Measurements from ENCODE around the gene TIPRL. TPM values are rescaled to one million over a fixed set of nuclear protein-coding genes. Genes with fewer than 3 reads are reported as not detected.
A peak's percentile ranks its signal among the peaks of the same experiment; 100 is the strongest.

TIPRL gene
- total RNA-seq, 1 donor from 2014 or later = 24.5 TPM

DNA sequence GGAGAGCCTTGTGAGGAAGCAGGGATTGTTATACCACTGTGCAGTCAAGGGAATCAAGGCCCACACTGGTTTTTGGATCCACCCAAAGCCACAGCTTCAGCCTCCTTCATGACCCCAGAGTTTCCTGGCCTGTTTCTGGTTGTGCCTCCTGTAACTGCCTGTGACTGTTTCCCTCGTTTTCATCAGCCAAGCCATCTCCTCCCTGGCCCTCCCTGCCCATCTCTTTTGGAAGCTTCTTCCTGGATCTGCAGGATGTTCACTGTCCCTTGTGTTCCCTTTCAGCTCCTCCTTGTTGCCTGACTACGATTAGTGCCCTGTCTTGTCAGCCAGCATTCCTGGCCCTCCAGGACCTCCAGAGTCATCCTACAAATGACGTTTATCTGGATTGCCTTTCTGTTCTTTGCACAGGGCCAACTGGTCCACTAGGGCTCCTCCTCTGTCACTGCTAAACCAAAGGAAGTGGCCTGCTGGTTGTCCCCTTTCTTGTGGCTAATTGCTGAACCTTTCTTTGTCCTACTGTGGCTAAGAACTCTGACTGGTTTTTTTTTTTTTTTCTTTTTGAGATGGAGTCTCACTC is 65.0 kb downstream of the TIPRL start:
- H3K36me3 Mint-ChIP-seq = peaks cover 59% of the 10 kb centered on the region
- H3K4me1 Mint-ChIP-seq (ENCODE audit: unreplicated experiment) = peaks cover 12% of the 10 kb centered on the region
- H3K27ac Mint-ChIP-seq = peak overlapping the region; percentile 81
- H3K27me3 Mint-ChIP-seq = no peaks in the 10 kb centered on the region
- no peak overlapping the region for H3K4me3 Mint-ChIP-seq
- TF ChIP-seq, protein P1, sequence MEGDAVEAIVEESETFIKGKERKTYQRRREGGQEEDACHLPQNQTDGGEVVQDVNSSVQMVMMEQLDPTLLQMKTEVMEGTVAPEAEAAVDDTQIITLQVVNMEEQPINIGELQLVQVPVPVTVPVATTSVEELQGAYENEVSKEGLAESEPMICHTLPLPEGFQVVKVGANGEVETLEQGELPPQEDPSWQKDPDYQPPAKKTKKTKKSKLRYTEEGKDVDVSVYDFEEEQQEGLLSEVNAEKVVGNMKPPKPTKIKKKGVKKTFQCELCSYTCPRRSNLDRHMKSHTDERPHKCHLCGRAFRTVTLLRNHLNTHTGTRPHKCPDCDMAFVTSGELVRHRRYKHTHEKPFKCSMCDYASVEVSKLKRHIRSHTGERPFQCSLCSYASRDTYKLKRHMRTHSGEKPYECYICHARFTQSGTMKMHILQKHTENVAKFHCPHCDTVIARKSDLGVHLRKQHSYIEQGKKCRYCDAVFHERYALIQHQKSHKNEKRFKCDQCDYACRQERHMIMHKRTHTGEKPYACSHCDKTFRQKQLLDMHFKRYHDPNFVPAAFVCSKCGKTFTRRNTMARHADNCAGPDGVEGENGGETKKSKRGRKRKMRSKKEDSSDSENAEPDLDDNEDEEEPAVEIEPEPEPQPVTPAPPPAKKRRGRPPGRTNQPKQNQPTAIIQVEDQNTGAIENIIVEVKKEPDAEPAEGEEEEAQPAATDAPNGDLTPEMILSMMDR (conservative IDR thresholded peaks at IDR 0.05) = no peak
- DNase-seq (ENCODE audit: extremely low spot score, unreplicated experiment) = no peak
- no peaks in the 10 kb centered on the region for H3K9me3 Mint-ChIP-seq

GRCh38 chr1:168245042-168245441 is 66.3 kb downstream of the TIPRL start:
- H3K27ac Mint-ChIP-seq = no peak overlapping the region
- peaks cover 61% of the 10 kb centered on the region for H3K36me3 Mint-ChIP-seq

DNA sequence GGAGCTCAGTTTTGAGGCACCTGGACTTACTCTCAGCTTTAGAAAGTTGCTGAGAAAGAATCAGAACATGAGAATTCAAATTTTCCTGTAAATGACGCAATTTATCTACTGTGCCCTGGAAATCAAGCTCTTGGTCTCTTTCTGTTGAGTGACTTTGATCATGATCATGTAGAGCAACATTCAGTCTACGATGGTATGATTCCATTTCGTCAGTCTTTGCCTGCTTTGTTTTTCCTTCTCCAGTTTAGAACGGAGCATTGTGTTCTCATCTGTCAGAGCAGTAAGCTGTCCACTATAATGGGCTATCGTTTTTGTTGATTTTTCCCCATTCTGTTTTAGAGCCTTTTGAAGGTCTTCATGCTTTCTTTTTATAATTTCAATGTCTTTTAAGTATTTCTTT is 67.7 kb downstream of the TIPRL start:
- Mint-ChIP-seq H3K36me3 (peaks cover 60% of the 10 kb centered on the region), H3K9me3 (no peaks in the 10 kb centered on the region), H3K27me3 (no peaks in the 10 kb centered on the region), H3K4me1 (ENCODE audit: unreplicated experiment) (peaks cover 24% of the 10 kb centered on the region), H3K4me3 (no peak overlapping the region), H3K27ac (no peak overlapping the region)
- no peak for DNase-seq (ENCODE audit: extremely low spot score, unreplicated experiment)
- TF ChIP-seq, protein P1 (conservative IDR thresholded peaks at IDR 0.05) = no peak

More at GRCh38 chr1:168245042-168245441, 66.3 kb downstream of the TIPRL start:
- Mint-ChIP-seq H3K27me3 (no peaks in the 10 kb centered on the region), H3K4me1 (ENCODE audit: unreplicated experiment) (peaks cover 17% of the 10 kb centered on the region), H3K9me3 (no peaks in the 10 kb centered on the region), H3K4me3 (no peak overlapping the region)
- no peak for DNase-seq (ENCODE audit: extremely low spot score, unreplicated experiment)
- TF ChIP-seq, protein P1 (conservative IDR thresholded peaks at IDR 0.05) = no peak

Other genes starting within 250 kb of the TIPRL start
- 27.2 and 38.3 TPM in 2 replicates for gene DCAF6, start 242.3 kb upstream of the TIPRL start, total RNA-seq (ENCODE audit: low replicate concordance)
- gene MPC2, start 241.9 kb upstream of the TIPRL start, total RNA-seq (ENCODE audit: low replicate concordance) = 60.2 and 86.4 TPM in 2 replicates
- 12.8 and 32.6 TPM in 2 replicates for gene GPR161, start 42.0 kb upstream of the TIPRL start, total RNA-seq (ENCODE audit: low replicate concordance)
- gene SFT2D2, start 47.0 kb downstream of the TIPRL start, total RNA-seq (ENCODE audit: low replicate concordance) = 52.1 and 63.7 TPM in 2 replicates
- gene TBX19, start 101.9 kb downstream of the TIPRL start, total RNA-seq (ENCODE audit: low replicate concordance) = 1.3 and 1.6 TPM in 2 replicates

All from type B pancreatic cell (in vitro differentiated cells).